ENCODE data around the gene GLRA3. TPM values are rescaled to one million over a fixed set of nuclear protein-coding genes. Genes with fewer than 3 reads are reported as not detected.
A peak's percentile ranks its signal among the peaks of the same experiment; 100 is the strongest.

GLRA3 gene
- total and polyA plus RNA-seq, 2 experiments from 2014 or later: 0.03 to 0.19 TPM

DNA sequence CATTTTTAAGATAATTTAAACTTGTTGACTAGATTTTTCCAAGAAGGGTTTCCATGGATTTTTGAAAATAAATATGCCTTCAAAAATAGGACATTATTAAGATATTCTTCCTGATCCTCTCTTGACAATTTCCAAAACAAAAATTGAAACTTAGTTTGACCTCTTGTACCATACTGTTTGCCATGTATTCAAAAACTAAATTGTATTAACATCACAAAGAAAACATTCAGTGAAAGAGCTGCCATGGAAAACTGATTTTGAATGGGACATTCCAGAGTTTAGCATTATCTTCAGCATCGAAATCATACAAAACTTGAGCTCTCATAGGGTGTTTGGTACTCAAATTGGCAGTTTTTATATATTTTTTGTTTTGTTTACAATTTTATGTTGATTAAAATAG, 238.7 kb downstream of the GLRA3 start:
- Mint-ChIP-seq H3K36me3 (ENCODE audit: low read depth) (peaks cover 6% of the 10 kb centered on the region; the same call in 1 of the 3 replicates), H3K9me3 (peaks cover 6% of the 10 kb centered on the region; the same call in 1 of the 3 replicates), H3K4me3 (no peak overlapping the region), H3K27ac (peak overlapping the region; percentile 89; the same call in 1 of the 2 replicates), H3K4me1 (peaks cover 15% of the 10 kb centered on the region), H3K27me3 (ENCODE audit: insufficient read depth, low read depth, poor library complexity) (no peaks in the 10 kb centered on the region)
- no peak overlapping the region for H3K4me3 ChIP-seq
- DNase-seq (ENCODE audit: low spot score) (no peak), ATAC-seq (no peak)
- TF ChIP-seq, protein P1, sequence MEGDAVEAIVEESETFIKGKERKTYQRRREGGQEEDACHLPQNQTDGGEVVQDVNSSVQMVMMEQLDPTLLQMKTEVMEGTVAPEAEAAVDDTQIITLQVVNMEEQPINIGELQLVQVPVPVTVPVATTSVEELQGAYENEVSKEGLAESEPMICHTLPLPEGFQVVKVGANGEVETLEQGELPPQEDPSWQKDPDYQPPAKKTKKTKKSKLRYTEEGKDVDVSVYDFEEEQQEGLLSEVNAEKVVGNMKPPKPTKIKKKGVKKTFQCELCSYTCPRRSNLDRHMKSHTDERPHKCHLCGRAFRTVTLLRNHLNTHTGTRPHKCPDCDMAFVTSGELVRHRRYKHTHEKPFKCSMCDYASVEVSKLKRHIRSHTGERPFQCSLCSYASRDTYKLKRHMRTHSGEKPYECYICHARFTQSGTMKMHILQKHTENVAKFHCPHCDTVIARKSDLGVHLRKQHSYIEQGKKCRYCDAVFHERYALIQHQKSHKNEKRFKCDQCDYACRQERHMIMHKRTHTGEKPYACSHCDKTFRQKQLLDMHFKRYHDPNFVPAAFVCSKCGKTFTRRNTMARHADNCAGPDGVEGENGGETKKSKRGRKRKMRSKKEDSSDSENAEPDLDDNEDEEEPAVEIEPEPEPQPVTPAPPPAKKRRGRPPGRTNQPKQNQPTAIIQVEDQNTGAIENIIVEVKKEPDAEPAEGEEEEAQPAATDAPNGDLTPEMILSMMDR (conservative IDR thresholded peaks at IDR 0.05; ENCODE audit: low read depth in 2 of 2): no peak
- TF ChIP-seq, protein P2, sequence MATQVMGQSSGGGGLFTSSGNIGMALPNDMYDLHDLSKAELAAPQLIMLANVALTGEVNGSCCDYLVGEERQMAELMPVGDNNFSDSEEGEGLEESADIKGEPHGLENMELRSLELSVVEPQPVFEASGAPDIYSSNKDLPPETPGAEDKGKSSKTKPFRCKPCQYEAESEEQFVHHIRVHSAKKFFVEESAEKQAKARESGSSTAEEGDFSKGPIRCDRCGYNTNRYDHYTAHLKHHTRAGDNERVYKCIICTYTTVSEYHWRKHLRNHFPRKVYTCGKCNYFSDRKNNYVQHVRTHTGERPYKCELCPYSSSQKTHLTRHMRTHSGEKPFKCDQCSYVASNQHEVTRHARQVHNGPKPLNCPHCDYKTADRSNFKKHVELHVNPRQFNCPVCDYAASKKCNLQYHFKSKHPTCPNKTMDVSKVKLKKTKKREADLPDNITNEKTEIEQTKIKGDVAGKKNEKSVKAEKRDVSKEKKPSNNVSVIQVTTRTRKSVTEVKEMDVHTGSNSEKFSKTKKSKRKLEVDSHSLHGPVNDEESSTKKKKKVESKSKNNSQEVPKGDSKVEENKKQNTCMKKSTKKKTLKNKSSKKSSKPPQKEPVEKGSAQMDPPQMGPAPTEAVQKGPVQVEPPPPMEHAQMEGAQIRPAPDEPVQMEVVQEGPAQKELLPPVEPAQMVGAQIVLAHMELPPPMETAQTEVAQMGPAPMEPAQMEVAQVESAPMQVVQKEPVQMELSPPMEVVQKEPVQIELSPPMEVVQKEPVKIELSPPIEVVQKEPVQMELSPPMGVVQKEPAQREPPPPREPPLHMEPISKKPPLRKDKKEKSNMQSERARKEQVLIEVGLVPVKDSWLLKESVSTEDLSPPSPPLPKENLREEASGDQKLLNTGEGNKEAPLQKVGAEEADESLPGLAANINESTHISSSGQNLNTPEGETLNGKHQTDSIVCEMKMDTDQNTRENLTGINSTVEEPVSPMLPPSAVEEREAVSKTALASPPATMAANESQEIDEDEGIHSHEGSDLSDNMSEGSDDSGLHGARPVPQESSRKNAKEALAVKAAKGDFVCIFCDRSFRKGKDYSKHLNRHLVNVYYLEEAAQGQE (IDR thresholded peaks at IDR 0.05; ENCODE audit: unreplicated experiment): no peak
- TF ChIP-seq JUNB (IDR thresholded peaks at IDR 0.05; ENCODE audit: unreplicated experiment) (no peak), NANOG (IDR thresholded peaks at IDR 0.05; ENCODE audit: borderline replicate concordance) (peak; percentile 47), EZH2 (IDR thresholded peaks at IDR 0.05; ENCODE audit: low read depth, unreplicated experiment) (no peak)
- H3K36me3 ChIP-seq (ENCODE audit: insufficient read depth): no peaks in the 10 kb centered on the region; the same call in 1 of the 2 replicates
- H3K4me1 ChIP-seq (ENCODE audit: insufficient read depth): peaks cover 14% of the 10 kb centered on the region; the same call in 1 of the 2 replicates
- H3F3A ChIP-seq (replicated peaks; ENCODE audit: low read depth): no peaks in the 10 kb centered on the region
- no peak overlapping the region for H2AFZ ChIP-seq
- H3K27ac ChIP-seq (ENCODE audit: low read depth): no peak overlapping the region
- H4K20me1 ChIP-seq (replicated peaks; ENCODE audit: insufficient read depth): no peaks in the 10 kb centered on the region
- no peaks in the 10 kb centered on the region for H3K79me2 ChIP-seq (replicated peaks; ENCODE audit: insufficient read depth)
- H3K27me3 ChIP-seq (ENCODE audit: insufficient read depth): no peaks in the 10 kb centered on the region
- H3K9me2 ChIP-seq (ENCODE audit: insufficient read depth): no peaks in the 10 kb centered on the region
- no peak overlapping the region for H3K4me2 ChIP-seq

Other genes with a start within 250 kb of the GLRA3 start
- 0.04 TPM in 1 of 2 replicates, not detected in the other for gene ADAM29, start 89.1 kb upstream of the GLRA3 start, total RNA-seq (2014; rRNA removed; shearing (Covaris generic))
- not detected in 2 replicates for gene ADAM29, start 89.1 kb upstream of the GLRA3 start, polyA plus RNA-seq (2016; fragmentation: Nextera tagmentation; extraction: Ambion mirVana)

All from GM23338 (cell line).